ENCODE results near the gene CABLES2.
A peak's percentile ranks its signal among the peaks of the same experiment; 100 is the strongest.
"Not testable (repeated sequence)": the region's sequence is repeated elsewhere in the genome, so short reads cannot be mapped to it uniquely, and the experiment has no call there.

The CABLES2 gene

GRCh38 chr20:62390317-62391164, 16.5 kb downstream of the CABLES2 start:
- no peak for DNase-seq (ENCODE audit: low spot score)

GRCh38 chr20:62389601-62390087, 17.4 kb downstream of the CABLES2 start:
- no peak for DNase-seq (ENCODE audit: low spot score)

GRCh38 chr20:62388839-62389600, 18.1 kb downstream of the CABLES2 start:
- no peak for DNase-seq (ENCODE audit: low spot score)

- DNase-seq (ENCODE audit: low spot score), result no peak
Observed at GRCh38 chr20:62387933-62388635, 19.0 kb downstream of the CABLES2 start.

DNA sequence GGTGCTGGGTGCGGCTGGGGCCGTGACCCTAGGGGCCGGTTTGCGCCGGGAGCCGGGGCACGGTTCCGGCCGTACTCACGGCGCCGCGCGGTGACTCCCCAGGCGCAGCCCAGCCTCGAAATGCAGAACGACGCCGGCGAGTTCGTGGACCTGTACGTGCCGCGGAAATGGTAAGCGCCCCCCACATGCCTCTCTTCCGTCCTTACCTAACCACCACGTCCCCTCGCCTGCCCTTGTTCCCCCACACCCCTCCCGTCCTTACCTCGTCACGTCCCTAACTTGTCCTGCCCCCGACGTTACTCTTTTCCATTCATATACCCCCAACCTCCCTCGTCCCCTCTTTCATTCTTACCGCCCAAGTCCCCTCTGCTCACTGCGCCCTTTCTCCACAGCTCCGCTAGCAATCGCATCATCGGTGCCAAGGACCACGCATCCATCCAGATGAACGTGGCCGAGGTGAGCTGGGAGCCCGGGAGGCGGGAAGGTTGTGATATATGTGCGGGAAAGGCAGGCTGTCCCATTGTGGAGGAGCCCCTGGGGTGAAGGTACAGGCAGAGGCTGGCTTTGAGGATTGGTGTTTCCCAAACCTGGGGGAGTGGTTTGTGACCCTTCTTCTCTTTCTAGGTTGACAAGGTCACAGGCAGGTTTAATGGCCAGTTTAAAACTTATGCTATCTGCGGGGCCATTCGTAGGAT, 19.7 kb downstream of the CABLES2 start:
- DNase-seq (ENCODE audit: low spot score), result no peak

GRCh38 chr20:62386383-62387218, 20.5 kb downstream of the CABLES2 start, which contains the start of gene RPS21:
TSS of gene RPS21 (plus strand) at chr20:62387103. CDS start at chr20:62387339, 236 bp downstream.
- DNase-seq (ENCODE audit: low spot score), result peak; percentile 98

DNA sequence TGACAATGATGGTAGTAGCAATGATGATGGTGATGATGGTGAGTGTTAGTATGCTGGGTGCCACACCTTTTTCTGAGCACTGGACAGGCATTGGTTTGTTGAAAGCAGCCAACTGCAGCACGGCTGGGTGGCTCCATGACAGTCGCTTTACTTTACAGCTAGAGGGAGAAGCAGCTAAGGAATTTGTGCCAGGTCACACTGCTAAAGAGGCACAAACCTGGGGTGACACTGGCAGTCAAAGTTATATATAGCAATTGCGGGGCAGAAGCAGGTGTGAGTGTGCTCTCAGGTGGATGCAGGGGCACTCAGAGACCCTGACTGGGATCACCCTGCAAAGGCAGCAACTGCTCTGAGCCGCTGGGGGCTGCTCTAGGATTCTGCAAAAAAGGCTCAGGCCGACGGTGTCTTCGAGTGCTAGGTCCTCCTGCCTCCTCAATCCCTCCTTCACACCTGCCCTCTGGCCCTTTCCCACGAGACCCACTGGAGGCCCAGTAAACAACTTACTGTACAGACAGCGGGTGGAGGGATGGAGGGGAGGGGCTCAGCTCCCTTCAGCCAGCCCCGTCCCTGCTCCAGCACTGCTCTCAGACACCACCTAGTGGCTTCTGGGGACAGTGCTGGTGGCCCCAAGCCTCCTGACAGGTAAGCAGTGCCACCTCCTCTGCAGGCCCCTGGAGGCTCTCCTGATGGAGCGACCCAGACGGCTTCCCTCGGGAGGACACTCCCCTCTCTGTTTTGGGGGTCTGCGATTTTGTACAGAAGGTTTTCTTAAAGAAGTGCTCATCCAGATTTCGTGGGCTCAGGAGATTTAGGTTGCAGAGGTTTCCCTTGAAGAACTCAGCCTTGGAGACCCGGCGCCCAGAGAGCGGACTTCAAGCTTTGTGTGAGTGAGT, 24.5 kb downstream of the CABLES2 start:
- peak; percentile 97 for DNase-seq (ENCODE audit: low spot score)

- DNase-seq (ENCODE audit: low spot score), result no peak
Observed at GRCh38 chr20:62381842-62382241, 25.2 kb downstream of the CABLES2 start.

GRCh38 chr20:62381202-62381797, 25.8 kb downstream of the CABLES2 start:
- no peak for DNase-seq (ENCODE audit: low spot score)

- no peak for DNase-seq (ENCODE audit: low spot score)
Observed at GRCh38 chr20:62378215-62378614, 28.9 kb downstream of the CABLES2 start.

GRCh38 chr20:62377615-62378178, 29.4 kb downstream of the CABLES2 start:
- no peak for DNase-seq (ENCODE audit: low spot score)

- DNase-seq (ENCODE audit: low spot score), result no peak
Observed at GRCh38 chr20:62377064-62377461, 30.0 kb downstream of the CABLES2 start.

- DNase-seq (ENCODE audit: low spot score), result peak; percentile 86
Observed at GRCh38 chr20:62376112-62377063, 30.7 kb downstream of the CABLES2 start.

DNA sequence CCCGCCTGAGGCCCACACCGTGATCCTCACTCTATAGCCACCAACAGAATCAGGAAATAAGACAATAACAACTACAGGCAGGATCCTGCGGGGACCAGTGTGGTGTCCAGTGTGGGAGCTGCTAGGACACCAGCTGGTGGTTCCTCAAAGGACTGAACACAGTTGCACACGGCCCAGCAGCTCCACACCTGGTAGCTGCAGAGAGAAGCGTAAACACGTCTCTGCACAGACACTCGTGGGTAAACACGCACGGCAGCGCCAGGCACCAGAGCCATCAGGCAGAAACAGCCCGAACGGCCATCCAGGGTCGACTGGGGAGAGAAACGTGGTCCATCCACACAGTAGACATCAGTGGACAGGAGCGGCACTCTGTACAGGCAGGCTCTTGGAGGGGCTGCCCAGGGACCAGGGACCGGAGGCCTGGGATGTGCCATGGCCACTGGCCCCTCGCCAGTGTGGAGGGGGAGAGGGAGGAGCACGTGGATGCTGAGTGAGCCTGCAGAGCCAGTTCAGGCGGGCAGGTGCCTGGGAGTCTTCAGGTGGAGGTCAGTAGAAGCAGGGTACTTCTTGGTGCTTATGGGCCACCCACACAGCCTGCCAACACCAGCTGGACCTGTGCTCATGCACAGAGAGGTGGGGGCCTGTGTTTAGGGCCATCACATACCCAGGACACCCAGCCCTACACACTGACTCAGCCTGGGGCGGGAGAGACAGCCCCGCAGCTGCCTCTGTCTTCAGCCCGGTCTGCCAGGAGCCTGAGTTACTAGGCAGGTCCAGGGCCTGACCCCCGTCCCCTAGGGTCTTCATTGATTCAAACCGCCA, 32.5 kb downstream of the CABLES2 start:
- DNase-seq (ENCODE audit: low spot score), result no peak

GRCh38 chr20:62373631-62374179, 33.4 kb downstream of the CABLES2 start:
- DNase-seq (ENCODE audit: low spot score), result not testable (repeated sequence)

Data from HuH-7 (cell line).